Activated naive CD8-positive, alpha-beta T cell treated with anti-CD3 and anti-CD28 coated beads, Interleukin-2, amount 10 ng/mL, durations not matched to agents 7 days and 5 days (primary cell): ENCODE measurements around the gene MIPEP. TPM values are rescaled to one million over a fixed set of nuclear protein-coding genes. Genes with fewer than 3 reads are reported as not detected.

Experiments
- ATAC-seq: fragments of 150-1000 bp; cut with Tn5 transposase; one replicate; pipeline ENCODE4 v1.10.0; 2021; ENCODE audit warnings: low read depth, moderate library complexity
- POLR2A ChIA-PET: fragments of 350-600 bp; sonication (Branson Sonifier 250); formaldehyde crosslinking; loops from one replicate; lab custom pipeline; 2021; ENCODE audit warnings: antibody characterized with exemption; lab: Charles Lee
- DNase-seq: peaks from one replicate; pipeline ENCODE4 v3.0.0; 2021
- H3K27ac Mint-ChIP-seq: one replicate; pipeline ENCODE4 v1.8.0; 2022; ENCODE audit warnings: mild to moderate bottlenecking, mixed read lengths
- H3K27me3 Mint-ChIP-seq: one replicate; pipeline ENCODE4 v1.8.0; 2022; ENCODE audit warnings: mild to moderate bottlenecking, moderate library complexity, mixed read lengths
- H3K36me3 Mint-ChIP-seq: one replicate; pipeline ENCODE4 v1.8.0; 2021; ENCODE audit warnings: mild to moderate bottlenecking, mixed read lengths
- H3K4me1 Mint-ChIP-seq: one replicate; pipeline ENCODE4 v1.8.0; 2021; ENCODE audit warnings: mixed read lengths
- H3K4me3 Mint-ChIP-seq: one replicate; pipeline ENCODE4 v1.8.0; 2022; ENCODE audit warnings: mild to moderate bottlenecking, moderate library complexity, mixed read lengths
- H3K9me3 Mint-ChIP-seq: one replicate; pipeline ENCODE4 v1.8.0; 2021; ENCODE audit warnings: mixed read lengths
- total RNA-seq, 2 experiments: library from RNA; stranded (reverse); gene quantifications; one replicate each; pipeline ENCODE4 v1.2.3, GENCODE V29; 2021

The MIPEP gene
- total RNA-seq, 2 experiments from 2014 or later = 7.1 to 9.4 TPM

GRCh38 chr13:23877286-23877685, 11.9 kb downstream of the MIPEP start:
- H3K27ac Mint-ChIP-seq = peak overlapping the region; percentile 21
- no peaks in the 10 kb centered on the region for H3K9me3 Mint-ChIP-seq
- no peaks in the 10 kb centered on the region for H3K27me3 Mint-ChIP-seq
- ATAC-seq (no peak), DNase-seq (no peak)
- H3K36me3 Mint-ChIP-seq = peaks cover 2% of the 10 kb centered on the region
- POLR2A ChIA-PET = no interaction called here
- H3K4me3 Mint-ChIP-seq = no peak overlapping the region
- no peaks in the 10 kb centered on the region for H3K4me1 Mint-ChIP-seq

GRCh38 chr13:23876265-23876664, 12.9 kb downstream of the MIPEP start:
- no peak overlapping the region for H3K27ac Mint-ChIP-seq
- H3K36me3 Mint-ChIP-seq = peaks cover 2% of the 10 kb centered on the region
- no peaks in the 10 kb centered on the region for H3K9me3 Mint-ChIP-seq
- no peak overlapping the region for H3K4me3 Mint-ChIP-seq
- no peaks in the 10 kb centered on the region for H3K27me3 Mint-ChIP-seq
- H3K4me1 Mint-ChIP-seq = no peaks in the 10 kb centered on the region
- no peak for ATAC-seq
- DNase-seq = no peak
- POLR2A ChIA-PET = no interaction called here

- POLR2A ChIA-PET = no interaction called here
- DNase-seq (no peak), ATAC-seq (no peak)
- H3K27ac Mint-ChIP-seq = no peak overlapping the region
- no peaks in the 10 kb centered on the region for H3K27me3 Mint-ChIP-seq
- H3K4me3 Mint-ChIP-seq = no peak overlapping the region
- H3K9me3 Mint-ChIP-seq = no peaks in the 10 kb centered on the region
- no peaks in the 10 kb centered on the region for H3K36me3 Mint-ChIP-seq
- no peaks in the 10 kb centered on the region for H3K4me1 Mint-ChIP-seq
Observed at GRCh38 chr13:23871616-23872220, 17.5 kb downstream of the MIPEP start.

- ATAC-seq = no peak
- Mint-ChIP-seq H3K4me1 (no peaks in the 10 kb centered on the region), H3K36me3 (no peaks in the 10 kb centered on the region), H3K4me3 (no peak overlapping the region), H3K27me3 (no peaks in the 10 kb centered on the region), H3K27ac (no peak overlapping the region), H3K9me3 (no peaks in the 10 kb centered on the region)
- POLR2A ChIA-PET = no interaction called here
- no peak for DNase-seq
Observed at GRCh38 chr13:23870356-23871140, 18.7 kb downstream of the MIPEP start.

- Mint-ChIP-seq H3K27me3 (no peaks in the 10 kb centered on the region), H3K9me3 (no peaks in the 10 kb centered on the region), H3K36me3 (no peaks in the 10 kb centered on the region), H3K4me3 (no peak overlapping the region), H3K4me1 (peaks cover 2% of the 10 kb centered on the region), H3K27ac (no peak overlapping the region)
- DNase-seq = no peak
- no peak for ATAC-seq
- POLR2A ChIA-PET = no interaction called here
Observed at GRCh38 chr13:23868521-23868920, 20.7 kb downstream of the MIPEP start.

GRCh38 chr13:23867027-23867491, 22.1 kb downstream of the MIPEP start:
- DNase-seq = no peak

GRCh38 chr13:23866420-23867026, 22.7 kb downstream of the MIPEP start:
- no peak overlapping the region for H3K27ac Mint-ChIP-seq
- H3K4me1 Mint-ChIP-seq = peaks cover 2% of the 10 kb centered on the region
- no peaks in the 10 kb centered on the region for H3K27me3 Mint-ChIP-seq
- H3K4me3 Mint-ChIP-seq = no peak overlapping the region
- DNase-seq = no peak
- no peak for ATAC-seq
- peaks cover under 1% of the 10 kb centered on the region for H3K36me3 Mint-ChIP-seq
- H3K9me3 Mint-ChIP-seq = no peaks in the 10 kb centered on the region
- POLR2A ChIA-PET = no interaction called here

More at GRCh38 chr13:23867027-23867491, 22.1 kb downstream of the MIPEP start:
- H3K36me3 Mint-ChIP-seq = no peaks in the 10 kb centered on the region
- POLR2A ChIA-PET = no interaction called here
- H3K9me3 Mint-ChIP-seq = no peaks in the 10 kb centered on the region
- no peak for ATAC-seq
- H3K4me3 Mint-ChIP-seq = no peak overlapping the region
- no peaks in the 10 kb centered on the region for H3K27me3 Mint-ChIP-seq
- H3K4me1 Mint-ChIP-seq = peaks cover 2% of the 10 kb centered on the region
- no peak overlapping the region for H3K27ac Mint-ChIP-seq

- Mint-ChIP-seq H3K9me3 (no peaks in the 10 kb centered on the region), H3K4me1 (peaks cover 2% of the 10 kb centered on the region), H3K4me3 (no peak overlapping the region), H3K27ac (no peak overlapping the region), H3K27me3 (no peaks in the 10 kb centered on the region), H3K36me3 (peaks cover 2% of the 10 kb centered on the region)
- POLR2A ChIA-PET = no interaction called here
- ATAC-seq (no peak), DNase-seq (no peak)
Observed at GRCh38 chr13:23865906-23866305, 23.3 kb downstream of the MIPEP start.

- POLR2A ChIA-PET = no interaction called here
- Mint-ChIP-seq H3K27me3 (no peaks in the 10 kb centered on the region), H3K4me1 (peaks cover 2% of the 10 kb centered on the region), H3K4me3 (no peak overlapping the region), H3K9me3 (no peaks in the 10 kb centered on the region), H3K36me3 (peaks cover 2% of the 10 kb centered on the region), H3K27ac (no peak overlapping the region)
- no peak for ATAC-seq
- DNase-seq = no peak
Observed at GRCh38 chr13:23865026-23865425, 24.2 kb downstream of the MIPEP start.

- Mint-ChIP-seq H3K4me1 (peaks cover 11% of the 10 kb centered on the region), H3K36me3 (peaks cover 4% of the 10 kb centered on the region), H3K9me3 (no peaks in the 10 kb centered on the region), H3K27ac (no peak overlapping the region), H3K4me3 (no peak overlapping the region), H3K27me3 (no peaks in the 10 kb centered on the region)
- POLR2A ChIA-PET = no interaction called here
- DNase-seq (no peak), ATAC-seq (no peak)
Observed at GRCh38 chr13:23861310-23861709, 27.9 kb downstream of the MIPEP start.

GRCh38 chr13:23859904-23860303, 29.3 kb downstream of the MIPEP start:
- Mint-ChIP-seq H3K36me3 (peaks cover 7% of the 10 kb centered on the region), H3K27ac (no peak overlapping the region), H3K9me3 (no peaks in the 10 kb centered on the region), H3K4me1 (peaks cover 9% of the 10 kb centered on the region), H3K27me3 (no peaks in the 10 kb centered on the region), H3K4me3 (no peak overlapping the region)
- POLR2A ChIA-PET = no interaction called here
- ATAC-seq (no peak), DNase-seq (no peak)

- Mint-ChIP-seq H3K4me3 (no peak overlapping the region), H3K36me3 (peaks cover 7% of the 10 kb centered on the region), H3K9me3 (no peaks in the 10 kb centered on the region), H3K27ac (no peak overlapping the region), H3K27me3 (no peaks in the 10 kb centered on the region), H3K4me1 (peaks cover 9% of the 10 kb centered on the region)
- ATAC-seq (no peak), DNase-seq (no peak)
- POLR2A ChIA-PET = no interaction called here
Observed at GRCh38 chr13:23859455-23859854, 29.7 kb downstream of the MIPEP start.

GRCh38 chr13:23858546-23858945, 30.7 kb downstream of the MIPEP start:
- no peaks in the 10 kb centered on the region for H3K27me3 Mint-ChIP-seq
- DNase-seq = no peak
- H3K27ac Mint-ChIP-seq = no peak overlapping the region
- H3K4me3 Mint-ChIP-seq = no peak overlapping the region
- POLR2A ChIA-PET = interaction anchor here (0.7 kb wide), 1 partner anchor 284 kb away, joined by 6 read pairs; no protein-coding TSS in a partner anchor
- no peaks in the 10 kb centered on the region for H3K9me3 Mint-ChIP-seq
- peaks cover 9% of the 10 kb centered on the region for H3K36me3 Mint-ChIP-seq
- H3K4me1 Mint-ChIP-seq = peaks cover 9% of the 10 kb centered on the region
- no peak for ATAC-seq
